Psoas muscle (tissue), 8 donors: ENCODE measurements around the gene SFTPB. TPM values are rescaled to one million over a fixed set of nuclear protein-coding genes. Genes with fewer than 3 reads are reported as not detected.

ENCODE experiments used
- ATAC-seq, 4 donors: fragments of 200-7000 bp; cut with Tn5 transposase; one replicate each; pipeline ENCODE4 v1.9.1; 2020; ENCODE audit warnings: moderate library complexity in 3 of 4, mild to moderate bottlenecking in 2 of 4
- DNase-seq, 2 donors: peaks; one replicate each; pipeline ENCODE4 v3.0.0-alpha.2; 2020
- H3K27ac ChIP-seq: fragments of 200-600 bp; one replicate; pipeline ENCODE4 v1.8.0; 2022
- H3K27me3 ChIP-seq, 3 donors: fragments of 200-600 bp in 1 of 3; one replicate each; pipeline versions ENCODE4 v1.6.1 to v1.8.0; 2013 to 2022; ENCODE audit warnings: low read length in 2 of 3, mild to moderate bottlenecking in 2 of 3, moderate library complexity in 1 of 3; ENCODE audit not compliant: insufficient read depth in 3 of 3
- H3K36me3 ChIP-seq, 2 donors: fragments of 200-600 bp in 1 of 2; one replicate each; pipeline versions ENCODE4 v1.6.1 to v1.8.0; 2013 to 2022; ENCODE audit warnings: low read depth in 1 of 2, mild to moderate bottlenecking in 1 of 2, moderate library complexity in 1 of 2; ENCODE audit not compliant: insufficient read depth in 1 of 2
- H3K4me1 ChIP-seq: fragments of 200-600 bp; one replicate; pipeline ENCODE4 v1.8.0; 2022
- H3K4me3 ChIP-seq: fragments of 200-600 bp; one replicate; pipeline ENCODE4 v1.8.0; 2022; ENCODE audit warnings: mild to moderate bottlenecking
- H3K9me3 ChIP-seq: fragments of 200-600 bp; one replicate; pipeline ENCODE4 v1.8.0; 2022
- CTCF ChIP-seq: fragments of 200-600 bp; IDR thresholded peaks from one replicate; pipeline ENCODE4 v1.8.0; 2022; ENCODE audit warnings: antibody characterized with exemption
- WGBS, 3 donors: extraction: QIAGEN DNeasy Blood & Tissue Kit; methylation state at CpG; one replicate each; pipeline versions ENCODE4 v1.1.6 to v1.1.7; 2013; 5-methylcytosine and 5-hydroxymethylcytosine counted together
- intact Hi-C, 2 donors: fragments of 100-400 bp; cut with DNase I; formaldehyde crosslinking; loops; one replicate each; pipeline versions ENCODE4 v1.11.0 to v1.14.2; 2022
- polyA plus RNA-seq, 3 donors: library from polyadenylated mRNA; stranded (reverse); fragments of 200-250 nt; gene quantifications; one replicate each; pipeline ENCODE4 v1.2.3, GENCODE V29; 2013
- total RNA-seq, 4 donors: library from RNA; stranded (reverse); fragmentation: NEBNext Ultra II Directional in 2 of 4; extraction: Animal tissue kit (Norgen Biotek cat#: 25700) in 2 of 4; gene quantifications; one replicate each; pipeline versions ENCODE4 v1.2.1 to v1.2.4, GENCODE V29; 2021 to 2023
- donor health status: healthy with polysubstance abuse.
- donor health status: DM: no; HTN: no; CAD: no; lungs with moderate emphysema.
- donor health status: Bipolar disorder and iron deficiency.
- donor health status: healthy.
- donor health status: DM: yes; HTN: yes; CAD: no.
- donor health status: DM: no; HTN: no; CAD: no.
- donor health status: DM: no; HTN: no; CAD: no.
- donor health status: DM: yes; HTN: yes; CAD: no.

SFTPB gene
- total and polyA plus RNA-seq, 7 donors = 0.04 to 1.5 (median 0.98) TPM

- no peak for ATAC-seq
- intact Hi-C loops = no loop called here
Measured at GRCh38 chr2:85690932-85691331, 22.9 kb upstream of the SFTPB start.

DNA sequence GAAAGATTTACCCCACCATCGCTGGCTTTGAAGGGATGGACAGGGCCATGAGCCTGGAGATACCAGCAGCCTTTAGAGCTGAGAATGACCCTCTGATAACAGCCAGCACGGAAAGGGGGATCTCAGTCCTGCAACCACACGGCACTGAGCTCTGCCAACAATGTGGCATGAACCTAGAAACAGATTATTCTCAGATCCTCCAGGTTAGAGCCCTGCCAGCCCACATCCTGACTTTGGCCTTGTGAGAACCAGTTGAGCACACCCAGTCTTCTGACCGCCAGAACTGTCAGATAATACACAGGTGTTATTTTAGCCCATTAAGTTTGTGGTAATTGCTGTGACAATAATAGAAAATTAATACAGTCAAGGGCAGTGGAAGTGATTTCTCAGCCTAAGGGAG lies 16.8 kb upstream of the SFTPB start:
- H3K9me3 ChIP-seq = no peaks in the 10 kb centered on the region
- 51 to 58% (median 56%) methylated on average over 4 of the region's 4 CpGs for WGBS, 3 donors
- peaks cover 19% of the 10 kb centered on the region for H3K4me1 ChIP-seq
- H3K36me3 ChIP-seq = no peaks in the 10 kb centered on the region
- no peak overlapping the region for H3K4me3 ChIP-seq
- no peaks in the 10 kb centered on the region for H3K27me3 ChIP-seq
- ATAC-seq = peak in 1 of 4 donors; percentile 23
- no peak for DNase-seq
- intact Hi-C loops = no loop called here
- TF ChIP-seq CTCF = no peak
- peak overlapping the region; percentile 24 for H3K27ac ChIP-seq

More at GRCh38 chr2:85690932-85691331, 22.9 kb upstream of the SFTPB start:
- no peak for DNase-seq
- no peaks in the 10 kb centered on the region for H3K4me1 ChIP-seq
- WGBS, 3 donors = 89 to 97% (median 91%) methylated on average over 4 of the region's 4 CpGs
- no peaks in the 10 kb centered on the region for H3K9me3 ChIP-seq
- H3K27me3 ChIP-seq = no peaks in the 10 kb centered on the region
- H3K36me3 ChIP-seq = no peaks in the 10 kb centered on the region
- TF ChIP-seq CTCF = no peak
- no peak overlapping the region for H3K4me3 ChIP-seq
- no peak overlapping the region for H3K27ac ChIP-seq

- H3K27me3 ChIP-seq = no peaks in the 10 kb centered on the region
- H3K36me3 ChIP-seq = no peaks in the 10 kb centered on the region
- H3K27ac ChIP-seq = peak overlapping the region; percentile 24
- intact Hi-C loops = no loop called here
- ATAC-seq (no peak), DNase-seq (no peak)
- TF ChIP-seq CTCF = no peak
- no peaks in the 10 kb centered on the region for H3K9me3 ChIP-seq
- WGBS, 3 donors = 94 to 95% (median 95%) methylated on average over 4 of the region's 4 CpGs
- H3K4me3 ChIP-seq = no peak overlapping the region
- H3K4me1 ChIP-seq = peaks cover 19% of the 10 kb centered on the region
Measured at GRCh38 chr2:85684380-85684779, 16.4 kb upstream of the SFTPB start.

DNA sequence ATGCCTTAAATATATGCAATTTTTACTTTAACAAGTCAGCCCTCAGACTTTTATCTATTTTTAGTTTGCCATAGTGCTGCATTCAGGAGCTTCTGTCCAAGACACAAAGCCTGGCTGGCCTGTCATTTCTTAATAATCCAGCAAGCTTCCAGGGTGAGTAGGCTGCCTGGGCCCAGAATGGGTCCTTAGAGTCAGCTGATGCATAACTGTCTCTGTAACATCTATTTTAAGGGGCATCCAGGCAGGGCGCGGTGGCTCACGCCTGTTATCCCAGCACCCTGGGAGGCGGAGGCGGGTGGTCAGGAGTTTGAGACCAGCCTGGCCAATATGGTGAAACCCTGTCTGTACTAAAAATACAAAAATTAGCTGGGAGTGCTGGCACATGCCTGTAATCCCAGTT lies 14.4 kb upstream of the SFTPB start:
- ATAC-seq (peak; percentile 87 to 93 (median 89)), DNase-seq (peak; percentile 73 to 90)
- TF ChIP-seq CTCF = no peak

DNA sequence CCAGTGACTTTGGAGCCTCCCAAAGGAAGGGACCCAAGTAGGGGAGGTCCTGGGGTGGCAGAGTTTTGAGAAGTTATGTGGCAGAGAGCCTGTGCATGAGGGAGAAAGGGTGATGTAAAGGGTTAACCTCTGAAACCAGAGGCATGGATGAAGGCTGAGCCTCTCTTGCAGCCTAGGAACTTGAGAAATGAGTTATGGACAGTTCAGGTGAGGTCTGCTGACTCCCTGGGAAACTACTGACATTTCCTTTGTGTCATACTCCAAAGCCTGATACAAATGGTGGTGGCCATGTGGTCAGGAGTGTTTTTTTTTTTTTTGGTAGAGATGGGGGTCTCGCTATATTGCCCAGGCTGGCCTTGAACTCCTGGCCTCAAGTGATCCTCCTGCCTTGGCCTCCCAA lies 13.8 kb upstream of the SFTPB start:
- ATAC-seq (peak in 3 of 4 donors; percentile 38 to 51 (median 43)), DNase-seq (no peak)
- peaks cover 26% of the 10 kb centered on the region for H3K4me1 ChIP-seq
- no peaks in the 10 kb centered on the region for H3K36me3 ChIP-seq
- H3K4me3 ChIP-seq = no peak overlapping the region
- peak overlapping the region; percentile 86 for H3K27ac ChIP-seq
- no peaks in the 10 kb centered on the region for H3K9me3 ChIP-seq
- TF ChIP-seq CTCF = no peak
- H3K27me3 ChIP-seq = no peaks in the 10 kb centered on the region
- intact Hi-C loops = loop anchor here in 1 of 2 donors (2.0 kb wide), 1 partner anchor 25 kb away; no protein-coding TSS in a partner anchor
- WGBS, 3 donors = 87 to 94% (median 92%) methylated on average over 1 of the region's 1 CpG

More for the DNA sequence above, 14.4 kb upstream of the SFTPB start:
- H3K9me3 ChIP-seq = no peaks in the 10 kb centered on the region
- WGBS, 3 donors = 56 to 57% (median 56%) methylated on average over 5 of the region's 5 CpGs
- H3K36me3 ChIP-seq = no peaks in the 10 kb centered on the region
- peaks cover 26% of the 10 kb centered on the region for H3K4me1 ChIP-seq
- peak overlapping the region; percentile 86 for H3K27ac ChIP-seq
- intact Hi-C loops = no loop called here
- H3K4me3 ChIP-seq = no peak overlapping the region
- no peaks in the 10 kb centered on the region for H3K27me3 ChIP-seq
